ENCODE results near the gene MS4A3. TPM values are rescaled to one million over a fixed set of nuclear protein-coding genes. Genes with fewer than 3 reads are reported as not detected.
"Not testable (repeated sequence)": the region's sequence is repeated elsewhere in the genome, so short reads cannot be mapped to it uniquely, and the experiment has no call there.

MS4A3 gene
- polyA plus RNA-seq, 3 donors: 0.26 TPM; not detected in 2

GRCh38 chr11:60029015-60029632 is 27.3 kb upstream of the MS4A3 start:
- no peak for DNase-seq
- 100% methylated on average over 1 of the region's 3 CpGs for WGBS (ENCODE audit: insufficient coverage)

GRCh38 chr11:60040109-60040508 is 16.4 kb upstream of the MS4A3 start, which contains the start of gene OOSP2:
OOSP2 (plus strand) TSS chr11:60040409; CDS start chr11:60040460, 51 bp downstream.
- peaks cover 1% of the 10 kb centered on the region for H3K4me1 Mint-ChIP-seq
- Histone ChIP-seq H3K9ac (ENCODE audit: insufficient read depth, low read length, poor library complexity, severe bottlenecking) (no peak within 1 kb of the TSS), H3K79me2 (ENCODE audit: insufficient read depth, low read length) (no peaks in the 10 kb centered on the region), H3K27ac (ENCODE audit: low read depth in 1 of 2, low read length in 2 of 2) (no peak within 1 kb of the TSS), H3K4me2 (replicated peaks; ENCODE audit: extremely low read depth, low read length, poor library complexity, severe bottlenecking) (no peak within 1 kb of the TSS), H4K20me1 (ENCODE audit: insufficient read depth, low read length) (no peaks in the 10 kb centered on the region), H3K4me3 (replicated peaks in 1 of 3; ENCODE audit: low read depth in 2 of 3, low read length in 3 of 3) (no peak within 1 kb of the TSS), H3K27me3 (ENCODE audit: control insufficient read depth in 2 of 2, insufficient read depth in 2 of 2, low read length in 2 of 2) (no peaks in the 10 kb centered on the region), H3K36me3 (replicated peaks in 1 of 2; ENCODE audit: control insufficient read depth in 1 of 2, insufficient read depth in 2 of 2, low read length in 2 of 2) (no peaks in the 10 kb centered on the region), H3K9me3 (replicated peaks in 1 of 2; ENCODE audit: control insufficient read depth in 1 of 2, insufficient read depth in 1 of 2, low read length in 2 of 2) (no peaks in the 10 kb centered on the region), H2AFZ (ENCODE audit: insufficient read depth, low read depth, low read length, poor library complexity, severe bottlenecking) (no peak within 1 kb of the TSS), H3K4me1 (ENCODE audit: control insufficient read depth in 1 of 2, insufficient read depth in 2 of 2, low read length in 2 of 2) (no peaks in the 10 kb centered on the region)
- no peak for DNase-seq
- no peak within 1 kb of the TSS for H3K4me3 Mint-ChIP-seq
- H3K27ac Mint-ChIP-seq: no peak within 1 kb of the TSS
- WGBS (ENCODE audit: insufficient coverage): 97% methylated on average over 8 of the region's 8 CpGs
- no peaks in the 10 kb centered on the region for H3K36me3 Mint-ChIP-seq
- intact Hi-C loops (cut with micrococcal nuclease): no loop called here
- no peak for TF ChIP-seq CTCF (IDR thresholded peaks at IDR 0.05)
- peaks cover 0 to 4% (median 0%) of the 10 kb centered on the region in 7 donors for H3K9me3 Mint-ChIP-seq
- no peaks in the 10 kb centered on the region for H3K27me3 Mint-ChIP-seq (ENCODE audit: low read depth in 3 of 3)

More at GRCh38 chr11:60029015-60029632, 27.3 kb upstream of the MS4A3 start:
- no peak overlapping the region for H2AFZ ChIP-seq (ENCODE audit: insufficient read depth, low read depth, low read length, poor library complexity, severe bottlenecking)
- H3K4me1 ChIP-seq (ENCODE audit: control insufficient read depth in 1 of 2, insufficient read depth in 2 of 2, low read length in 2 of 2): no peaks in the 10 kb centered on the region
- no peak overlapping the region for H3K4me3 Mint-ChIP-seq
- no peak overlapping the region for H3K27ac Mint-ChIP-seq
- no peaks in the 10 kb centered on the region for H3K36me3 Mint-ChIP-seq
- H3K27me3 Mint-ChIP-seq (ENCODE audit: low read depth in 3 of 3): no peaks in the 10 kb centered on the region
- H3K9ac ChIP-seq (ENCODE audit: insufficient read depth, low read length, poor library complexity, severe bottlenecking): no peak overlapping the region
- no peak overlapping the region for H3K4me3 ChIP-seq (replicated peaks in 1 of 3; ENCODE audit: low read depth in 2 of 3, low read length in 3 of 3)
- H3K79me2 ChIP-seq (ENCODE audit: insufficient read depth, low read length): no peaks in the 10 kb centered on the region
- H3K9me3 ChIP-seq (replicated peaks in 1 of 2; ENCODE audit: control insufficient read depth in 1 of 2, insufficient read depth in 1 of 2, low read length in 2 of 2): no peaks in the 10 kb centered on the region
- no peak for TF ChIP-seq CTCF (IDR thresholded peaks at IDR 0.05)
- no peaks in the 10 kb centered on the region for H3K4me1 Mint-ChIP-seq
- H3K4me2 ChIP-seq (replicated peaks; ENCODE audit: extremely low read depth, low read length, poor library complexity, severe bottlenecking): no peak overlapping the region
- H3K9me3 Mint-ChIP-seq: peaks cover 0 to 7% (median 2%) of the 10 kb centered on the region in 7 donors
- H3K27ac ChIP-seq (ENCODE audit: low read depth in 1 of 2, low read length in 2 of 2): no peak overlapping the region
- intact Hi-C loops (cut with micrococcal nuclease): no loop called here
- no peaks in the 10 kb centered on the region for H3K36me3 ChIP-seq (replicated peaks in 1 of 2; ENCODE audit: control insufficient read depth in 1 of 2, insufficient read depth in 2 of 2, low read length in 2 of 2)
- no peaks in the 10 kb centered on the region for H3K27me3 ChIP-seq (ENCODE audit: control insufficient read depth in 2 of 2, insufficient read depth in 2 of 2, low read length in 2 of 2)
- H4K20me1 ChIP-seq (ENCODE audit: insufficient read depth, low read length): no peaks in the 10 kb centered on the region

GRCh38 chr11:60050422-60050821 is 6.0 kb upstream of the MS4A3 start:
- H3K27ac ChIP-seq (ENCODE audit: low read depth in 1 of 2, low read length in 2 of 2); H3K27me3 ChIP-seq (ENCODE audit: control insufficient read depth in 2 of 2, insufficient read depth in 2 of 2, low read length in 2 of 2); H3K36me3 Mint-ChIP-seq; H3K9me3 ChIP-seq (replicated peaks in 1 of 2; ENCODE audit: control insufficient read depth in 1 of 2, insufficient read depth in 1 of 2, low read length in 2 of 2); H4K20me1 ChIP-seq (ENCODE audit: insufficient read depth, low read length); H3K4me3 ChIP-seq (replicated peaks in 1 of 3; ENCODE audit: low read depth in 2 of 3, low read length in 3 of 3); H3K36me3 ChIP-seq (replicated peaks in 1 of 2; ENCODE audit: control insufficient read depth in 1 of 2, insufficient read depth in 2 of 2, low read length in 2 of 2); H3K27me3 Mint-ChIP-seq (ENCODE audit: low read depth in 3 of 3); H3K9me3 Mint-ChIP-seq; H3K79me2 ChIP-seq (ENCODE audit: insufficient read depth, low read length); H3K4me3 Mint-ChIP-seq; H3K9ac ChIP-seq (ENCODE audit: insufficient read depth, low read length, poor library complexity, severe bottlenecking); H3K4me2 ChIP-seq (replicated peaks; ENCODE audit: extremely low read depth, low read length, poor library complexity, severe bottlenecking); H3K27ac Mint-ChIP-seq; H3K4me1 ChIP-seq (ENCODE audit: control insufficient read depth in 1 of 2, insufficient read depth in 2 of 2, low read length in 2 of 2); DNase-seq; H3K4me1 Mint-ChIP-seq; H2AFZ ChIP-seq (ENCODE audit: insufficient read depth, low read depth, low read length, poor library complexity, severe bottlenecking); intact Hi-C loops (cut with micrococcal nuclease): not testable (repeated sequence)

All from CD14-positive monocyte (primary cell).